Ascending aorta (tissue), 2 donors: ENCODE results near the gene CHI3L2. TPM values are rescaled to one million over a fixed set of nuclear protein-coding genes. Genes with fewer than 3 reads are reported as not detected.

Experiments
- DNase-seq, 2 donors: peaks; one replicate each; pipeline ENCODE4 v3.0.0-alpha.2; 2019; ENCODE audit warnings: low spot score in 2 of 2
- H3K27ac ChIP-seq, 2 donors: fragments of 200-600 bp; sonication (generic); one replicate each; pipeline ENCODE4 v1.5.1; 2016 to 2017; ENCODE audit warnings: mild to moderate bottlenecking in 1 of 2
- H3K27me3 ChIP-seq: fragments of 200-600 bp; sonication (generic); one replicate; pipeline ENCODE4 v1.5.1; 2017
- H3K36me3 ChIP-seq, 2 donors: fragments of 200-600 bp; sonication (generic); one replicate each; pipeline ENCODE4 v1.5.1; 2016
- H3K4me1 ChIP-seq, 2 donors: fragments of 200-600 bp; sonication (generic); one replicate each; pipeline ENCODE4 v1.5.1; 2016 to 2017; ENCODE audit warnings: mild to moderate bottlenecking in 1 of 2
- H3K4me3 ChIP-seq, 2 donors: fragments of 200-600 bp; sonication (generic); one replicate each; pipeline ENCODE4 v1.5.1; 2016 to 2017; ENCODE audit warnings: mild to moderate bottlenecking in 1 of 2
- H3K9me3 ChIP-seq, 2 donors: fragments of 200-600 bp; sonication (generic); one replicate each; pipeline ENCODE4 v1.5.1; 2016
- CTCF ChIP-seq, 3 experiments: fragments of 200-600 bp in 2 of 3; fragments of 450-650 bp in 1 of 3; sonication (generic) in 2 of 3; IDR thresholded peaks; one replicate each; pipeline ENCODE4 v1.5.1; 2016 to 2019; ENCODE audit warnings: antibody characterized with exemption in 3 of 3, mild to moderate bottlenecking in 1 of 3, moderate library complexity in 1 of 3
- intact Hi-C: fragments of 100-400 bp; cut with DNase I; formaldehyde crosslinking; loops from one replicate; pipeline ENCODE4 v1.15.1; 2023
- total RNA-seq: library from RNA; depleted of rRNA; stranded (reverse); fragments of >200 nt; gene quantifications from one replicate; pipeline ENCODE4 v1.1.0, GENCODE V29; 2016

Gene CHI3L2
- total RNA-seq, 1 donor from 2014 or later, result 10.1 TPM

- DNase-seq, result no peak
- intact Hi-C loops, result no loop called here
- no peaks in the 10 kb centered on the region for H3K9me3 ChIP-seq
- no peak overlapping the region for H3K4me3 ChIP-seq
- H3K27ac ChIP-seq, result no peak overlapping the region
- no peaks in the 10 kb centered on the region for H3K36me3 ChIP-seq
- no peaks in the 10 kb centered on the region for H3K4me1 ChIP-seq
- no peaks in the 10 kb centered on the region for H3K27me3 ChIP-seq
- TF ChIP-seq CTCF (IDR thresholded peaks at IDR 0.05), result no peak
These were observed 24.1 kb downstream of the CHI3L2 start for GRCh38 chr1:111251570-111251969.

- Histone ChIP-seq H3K27ac (no peak overlapping the region), H3K27me3 (no peaks in the 10 kb centered on the region), H3K4me1 (no peaks in the 10 kb centered on the region), H3K4me3 (no peak overlapping the region), H3K9me3 (no peaks in the 10 kb centered on the region), H3K36me3 (no peaks in the 10 kb centered on the region)
- TF ChIP-seq CTCF (IDR thresholded peaks at IDR 0.05), result no peak
- intact Hi-C loops, result no loop called here
- DNase-seq, result no peak
These were observed 25.3 kb downstream of the CHI3L2 start for GRCh38 chr1:111252786-111253185.

- Histone ChIP-seq H3K36me3 (no peaks in the 10 kb centered on the region), H3K4me1 (no peaks in the 10 kb centered on the region), H3K4me3 (no peak overlapping the region), H3K9me3 (no peaks in the 10 kb centered on the region), H3K27me3 (no peaks in the 10 kb centered on the region), H3K27ac (no peak overlapping the region)
- no peak for TF ChIP-seq CTCF (IDR thresholded peaks at IDR 0.05)
- intact Hi-C loops, result no loop called here
- no peak for DNase-seq
These were observed 26.4 kb downstream of the CHI3L2 start for GRCh38 chr1:111253876-111254275.

DNA sequence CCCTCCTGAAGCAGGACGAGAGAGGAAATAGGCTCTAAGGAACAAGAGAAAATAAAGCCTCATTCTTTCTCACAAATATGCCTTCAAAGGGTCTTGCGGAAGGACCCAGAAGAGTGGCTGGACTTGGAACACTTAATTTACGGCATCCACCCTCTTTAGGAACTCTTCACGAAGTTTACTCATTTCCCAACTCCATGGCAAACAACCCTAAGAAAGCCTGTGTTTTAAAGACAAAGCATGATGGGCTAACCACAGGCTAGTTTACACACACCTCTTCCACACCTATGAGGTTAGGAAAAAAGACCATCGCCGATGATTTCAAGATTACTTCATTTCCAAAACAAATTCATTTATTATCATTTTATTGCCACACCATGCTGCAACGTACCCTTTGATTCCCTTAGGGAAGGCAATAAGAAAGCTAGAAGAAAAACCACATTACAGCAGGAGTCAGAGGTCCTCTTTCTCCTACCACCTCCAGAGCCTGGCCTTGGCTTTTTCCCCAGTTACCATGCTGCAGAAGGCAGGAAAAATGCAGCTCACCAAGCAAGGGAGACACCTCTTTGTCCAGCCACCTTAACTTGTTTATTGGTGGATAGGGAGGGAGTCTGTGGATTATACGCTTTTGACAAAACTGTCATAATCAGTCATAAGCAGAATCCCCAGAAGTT, 29.6 kb downstream of the CHI3L2 start:
- TF ChIP-seq CTCF (IDR thresholded peaks at IDR 0.05), result no peak
- Histone ChIP-seq H3K27ac (no peak overlapping the region), H3K4me1 (no peaks in the 10 kb centered on the region), H3K36me3 (no peaks in the 10 kb centered on the region), H3K9me3 (no peaks in the 10 kb centered on the region), H3K27me3 (no peaks in the 10 kb centered on the region), H3K4me3 (no peak overlapping the region)
- intact Hi-C loops, result no loop called here
- DNase-seq, result no peak

DNA sequence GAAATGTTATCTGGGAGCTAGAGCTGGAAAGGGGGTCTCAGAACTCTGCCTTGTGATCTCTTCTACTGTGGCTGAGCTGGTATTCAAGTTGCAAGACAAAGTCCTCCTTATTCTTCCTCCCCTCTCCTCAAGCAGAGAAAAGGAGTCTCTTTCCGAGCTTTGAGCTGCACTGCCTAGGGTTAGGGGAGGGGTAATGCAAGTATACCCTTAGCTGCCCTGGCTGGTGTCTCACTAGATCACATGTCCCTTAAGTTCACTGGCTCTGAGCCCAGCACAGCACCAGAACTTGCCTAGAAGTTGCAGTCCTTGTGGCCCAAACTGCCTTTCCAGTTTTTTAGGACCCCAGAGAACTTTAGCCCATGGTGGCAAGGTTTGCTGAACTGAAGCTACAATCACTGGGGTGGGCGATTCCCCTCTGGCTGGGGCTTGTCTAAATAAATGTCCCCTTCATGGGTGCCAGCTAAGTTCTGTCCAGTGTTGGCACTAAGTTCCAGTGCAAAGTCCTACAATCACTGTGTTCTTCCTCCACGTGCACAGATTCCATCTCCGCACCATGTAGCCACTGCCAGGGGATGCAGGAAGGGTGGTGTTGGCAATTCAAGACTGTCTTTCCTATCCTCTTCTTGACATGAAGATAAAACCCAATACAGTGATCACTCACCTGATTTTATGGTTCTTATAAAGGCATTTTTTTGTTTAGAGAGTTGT, 40.4 kb downstream of the CHI3L2 start:
- Histone ChIP-seq H3K4me3 (no peak overlapping the region), H3K27ac (no peak overlapping the region), H3K36me3 (no peaks in the 10 kb centered on the region), H3K27me3 (no peaks in the 10 kb centered on the region), H3K9me3 (no peaks in the 10 kb centered on the region), H3K4me1 (no peaks in the 10 kb centered on the region)
- intact Hi-C loops, result no loop called here
- TF ChIP-seq CTCF (IDR thresholded peaks at IDR 0.05), result no peak
- no peak for DNase-seq
